NCI-H2227 (cell line): Measurements from ENCODE around the gene FGFR4.
A peak's percentile ranks its signal among the peaks of the same experiment; 100 is the strongest.

ENCODE experiments used
- DNase-seq: peaks from one replicate; lab custom pipeline; 2025; ENCODE audit not compliant: unreplicated experiment; lab: John Stamatoyannopoulos, UW

Gene FGFR4

GRCh38 chr5:177131352-177132135 lies 44.8 kb downstream of the FGFR4 start:
- no peak for DNase-seq

- no peak for DNase-seq
These were observed 45.7 kb downstream of the FGFR4 start for GRCh38 chr5:177132136-177133095.

- DNase-seq, result peak; percentile 81
These were observed 46.6 kb downstream of the FGFR4 start, which contains the start of gene NSD1 for GRCh38 chr5:177133096-177133852. Gene NSD1, plus strand, starts transcription at chr5:177133773. Its CDS starts 1,331 bp downstream, at chr5:177135104.

DNA sequence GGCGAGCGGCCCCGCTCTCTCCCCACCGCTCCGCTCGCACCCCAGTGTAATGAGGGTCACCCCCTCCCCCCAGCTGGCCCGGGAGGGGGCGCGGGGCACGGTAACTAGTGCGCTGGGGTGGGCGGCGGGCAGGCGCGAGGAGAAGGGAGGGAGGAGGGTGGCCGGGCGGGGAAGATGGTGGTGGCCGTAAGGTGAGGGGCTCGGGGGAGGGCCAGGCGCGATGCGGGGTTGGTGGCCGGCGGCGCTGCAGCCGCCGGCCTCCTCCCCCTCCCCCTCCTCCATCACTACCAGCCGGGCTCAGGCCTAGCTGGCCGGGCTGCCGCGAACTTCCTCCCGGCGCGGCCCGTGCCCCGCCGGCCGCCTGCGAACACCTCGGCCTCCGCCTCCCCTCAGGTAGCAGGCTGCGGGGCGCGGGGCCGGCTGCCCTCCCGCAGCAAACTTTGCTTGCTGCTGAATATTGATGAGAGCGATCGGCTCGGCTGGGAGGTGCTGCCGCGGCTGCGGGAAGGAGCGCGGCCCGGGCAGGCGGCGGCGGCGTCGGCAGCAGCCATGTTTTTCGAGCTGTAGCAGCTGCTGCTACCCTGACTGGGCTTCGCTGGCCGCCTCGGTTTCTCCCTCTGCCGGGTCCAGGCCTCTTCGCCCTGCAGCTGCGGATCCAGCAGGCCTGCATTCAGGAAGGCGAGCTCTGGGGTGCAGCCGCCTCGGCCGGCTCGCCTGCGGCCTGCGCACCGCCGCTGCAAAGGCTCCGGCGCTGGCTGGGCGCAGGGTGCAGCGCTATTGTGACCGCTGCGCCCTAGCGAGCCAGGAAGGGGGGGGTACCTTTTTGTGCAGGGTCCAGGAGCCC lies 47.4 kb downstream of the FGFR4 start:
- DNase-seq, result peak; percentile 53

DNA sequence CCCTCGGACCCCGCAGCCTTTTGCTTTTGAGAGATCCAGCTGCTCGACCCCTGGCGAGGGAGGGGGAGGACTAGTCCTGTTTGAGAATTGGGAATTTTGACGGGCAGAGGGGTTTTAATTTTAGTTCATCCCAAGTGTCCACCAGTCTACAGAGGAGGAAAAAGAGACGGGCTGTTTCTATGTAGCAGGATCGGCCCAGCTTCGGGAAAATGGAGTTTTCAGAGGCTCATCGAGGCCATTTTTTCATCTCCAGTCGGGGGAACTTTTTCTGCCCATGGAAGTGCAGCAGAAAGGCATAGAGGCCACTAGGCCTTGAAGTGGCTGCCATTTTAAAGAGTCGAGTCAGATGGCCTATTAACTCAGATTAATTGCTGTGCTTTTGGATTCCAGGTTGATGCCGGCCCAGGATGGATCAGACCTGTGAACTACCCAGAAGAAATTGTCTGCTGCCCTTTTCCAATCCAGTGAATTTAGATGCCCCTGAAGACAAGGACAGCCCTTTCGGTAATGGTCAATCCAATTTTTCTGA lies 48.0 kb downstream of the FGFR4 start:
- DNase-seq, result no peak

- no peak for DNase-seq
These were observed 53.6 kb downstream of the FGFR4 start for GRCh38 chr5:177140312-177140711.

DNA sequence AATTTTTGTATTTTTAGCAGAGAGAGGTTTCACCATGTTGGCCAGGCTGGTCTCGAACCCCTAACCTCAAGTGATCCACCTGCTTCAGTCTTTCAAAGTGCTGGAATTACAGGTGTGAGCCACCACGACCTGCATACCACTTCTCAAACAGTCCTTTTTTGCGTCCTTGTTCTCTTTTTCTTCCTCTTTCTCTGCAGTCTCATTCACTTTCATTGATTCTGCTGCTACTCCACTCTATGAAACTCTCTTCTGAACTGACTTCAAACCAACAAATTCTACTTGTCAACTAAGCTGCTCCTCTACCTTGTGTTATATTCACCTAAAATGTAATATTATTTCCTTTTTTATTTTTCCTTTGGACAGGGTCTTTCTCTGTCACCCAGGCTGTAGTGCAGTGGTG lies 54.8 kb downstream of the FGFR4 start:
- DNase-seq, result no peak

- no peak for DNase-seq
These were observed 55.4 kb downstream of the FGFR4 start for GRCh38 chr5:177142098-177142611.

DNA sequence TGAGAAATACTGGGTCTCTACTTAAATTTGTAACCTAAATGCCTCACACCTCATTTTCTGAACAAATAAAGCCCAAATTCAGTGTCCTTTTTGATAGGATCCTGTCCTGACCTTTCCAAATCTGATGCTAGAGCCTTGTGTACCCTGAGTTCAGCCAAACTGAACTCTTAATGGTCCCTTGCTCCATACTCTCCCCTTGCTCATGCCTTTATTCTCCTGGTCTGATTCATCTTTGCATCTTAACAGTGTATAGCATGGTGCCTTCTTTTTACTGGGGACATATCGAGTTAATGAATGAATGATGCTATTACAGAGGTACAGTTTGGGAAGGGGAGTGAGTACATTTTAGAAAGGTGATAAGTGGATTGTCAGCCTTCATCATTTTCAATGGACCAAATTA lies 56.1 kb downstream of the FGFR4 start:
- DNase-seq, result no peak

GRCh38 chr5:177146891-177147638 lies 60.4 kb downstream of the FGFR4 start:
- DNase-seq, result no peak
